Superior temporal gyrus (tissue), 1 donor: ENCODE results near the gene S100A16.
"Not testable (repeated sequence)": the region's sequence is repeated elsewhere in the genome, so short reads cannot be mapped to it uniquely, and the experiment has no call there.

Experiments
- DNase-seq: peaks from one replicate; pipeline ENCODE4 v3.0.0-alpha.2; 2016; ENCODE audit errors: extremely low spot score

Gene S100A16

DNA sequence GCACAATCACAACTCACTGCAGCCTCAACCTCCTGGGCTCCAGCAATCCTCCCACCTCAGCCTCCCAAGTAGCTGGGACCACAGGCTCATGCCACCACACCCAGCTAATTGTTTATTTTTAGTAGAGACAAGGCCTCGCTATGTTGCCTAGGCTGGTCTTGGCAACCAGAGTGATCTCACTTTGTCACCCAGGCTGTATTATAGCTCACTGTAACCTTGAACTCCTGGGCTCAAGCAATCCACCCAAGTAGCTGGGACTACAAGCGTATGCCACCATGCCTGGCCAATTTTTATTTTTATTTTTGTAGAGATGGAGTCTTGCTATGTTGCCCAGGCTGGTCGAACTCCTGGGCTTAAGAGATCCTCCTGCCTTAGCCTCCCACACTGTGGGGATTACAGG is 50.9 kb downstream of the S100A16 start:
- DNase-seq = not testable (repeated sequence)

DNA sequence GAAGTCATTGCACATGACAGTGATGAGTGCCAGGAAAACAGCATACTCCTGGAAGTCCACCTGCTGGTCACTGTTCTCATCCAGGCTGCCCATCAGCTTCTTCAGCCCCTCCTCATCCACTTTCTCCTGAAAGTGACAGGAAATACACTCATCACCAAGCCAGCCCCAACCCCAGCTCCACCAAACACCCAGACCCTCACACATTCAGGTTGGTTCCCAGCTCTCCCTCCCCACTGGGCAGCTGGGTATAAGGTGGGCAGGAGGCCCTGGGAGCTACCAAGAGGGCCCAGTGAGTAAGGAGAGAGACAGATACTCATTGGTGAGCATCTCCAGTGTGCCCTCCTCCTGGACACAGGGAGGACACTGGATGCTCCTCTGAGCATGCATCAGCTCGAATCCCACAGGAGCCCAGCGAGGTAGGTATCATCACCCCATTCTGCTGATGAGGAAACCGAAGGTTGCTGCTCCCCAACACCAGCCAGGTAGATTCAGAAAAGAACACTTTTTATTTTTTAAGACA is 51.4 kb downstream of the S100A16 start:
- no peak for DNase-seq

DNA sequence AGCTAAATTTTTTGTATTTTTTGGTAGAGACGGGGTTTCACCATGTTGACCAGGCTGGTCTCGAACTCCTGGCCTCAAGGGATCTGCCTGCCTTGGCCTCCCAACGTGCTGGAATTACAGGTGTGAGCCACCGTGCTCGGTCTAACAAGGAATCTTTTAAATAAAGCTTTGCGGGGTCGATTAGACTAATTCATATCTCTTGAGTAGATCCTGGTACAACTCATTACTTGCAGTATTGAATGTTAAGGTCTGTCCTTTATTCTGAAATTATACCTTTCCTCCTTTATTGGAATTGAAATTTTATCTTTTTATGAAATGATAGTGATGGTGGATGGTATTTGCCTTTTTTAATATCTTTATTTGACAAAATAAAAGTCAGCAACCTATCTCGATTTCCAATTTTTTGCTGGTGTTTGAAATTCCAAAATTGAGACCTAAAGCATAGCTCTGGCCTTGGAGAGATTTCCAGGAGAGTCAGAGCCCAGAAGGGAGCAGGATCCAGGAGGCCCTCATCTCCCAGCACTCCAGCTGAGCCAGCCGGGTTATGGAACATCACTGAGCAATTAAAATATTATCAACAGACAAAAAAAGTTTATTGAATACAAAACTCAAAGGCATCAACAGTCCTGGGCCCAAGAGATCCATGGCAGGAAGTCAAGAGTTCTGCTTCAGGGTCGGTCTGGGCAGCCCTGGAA is 52.0 kb downstream of the S100A16 start:
- no peak for DNase-seq

DNA sequence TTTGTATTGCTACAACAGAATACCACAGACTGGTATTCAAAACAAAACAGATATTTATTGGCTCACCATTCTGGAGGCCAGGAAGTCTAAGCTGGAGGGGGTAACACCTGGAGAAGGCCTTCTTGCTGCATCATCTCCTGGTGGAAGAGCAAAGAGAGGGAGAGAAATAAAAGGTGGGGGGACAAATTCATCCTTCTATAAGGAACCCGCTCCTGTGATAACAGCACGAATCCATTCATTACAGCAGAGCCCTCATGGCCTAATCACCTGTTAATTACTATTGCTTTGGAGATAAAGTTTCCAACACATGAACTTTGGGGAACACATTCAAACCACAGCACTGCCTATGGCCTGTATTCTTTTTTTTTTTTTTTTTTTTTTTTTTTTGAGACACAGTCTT is 52.7 kb downstream of the S100A16 start:
- no peak for DNase-seq

DNA sequence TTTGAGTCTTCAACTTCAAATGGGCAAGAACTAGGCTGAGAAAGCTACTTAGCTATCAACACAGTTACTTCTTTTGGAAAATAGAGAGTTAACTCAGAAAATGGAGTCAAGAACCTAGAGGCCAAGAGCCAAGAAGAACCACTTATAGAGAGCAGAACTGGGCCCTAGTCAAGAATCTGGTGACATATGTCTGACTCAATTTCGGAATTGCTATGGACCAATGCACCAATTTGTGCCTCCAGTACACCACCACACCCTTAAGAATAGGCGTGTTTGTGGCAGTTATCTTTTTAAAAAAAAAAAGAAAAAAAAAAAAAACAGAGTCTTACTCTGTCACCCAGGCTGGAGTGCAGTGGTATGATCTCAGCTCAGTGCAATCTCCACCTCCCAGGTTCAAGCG is 55.1 kb downstream of the S100A16 start:
- DNase-seq = no peak
